Cardiac fibroblast (primary cell): ENCODE data around the gene NXN.
A peak's percentile ranks its signal among the peaks of the same experiment; 100 is the strongest.

Experiments used
- DNase-seq, 2 donors: peaks; one replicate each; pipeline versions ENCODE4 v3.0.0 to v3.0.0-alpha.2; 2010; ENCODE audit warnings: low read depth in 2 of 2
- H3K4me3 ChIP-seq, 2 donors: replicated peaks in 1 of 2; 1 replicate in 1 of 2; 2 replicates in 1 of 2; pipeline ENCODE4 v1.5.1; 2011; ENCODE audit warnings: low read depth in 2 of 2, low read length in 2 of 2, mild to moderate bottlenecking in 2 of 2, moderate library complexity in 1 of 2
- CTCF ChIP-seq: IDR thresholded peaks from one replicate; pipeline ENCODE4 v1.5.1; 2011; ENCODE audit warnings: low read depth, mild to moderate bottlenecking, low read length, inconsistent platforms

NXN gene

GRCh38 chr17:920190-920589, 59.4 kb downstream of the NXN start:
- H3K4me3 ChIP-seq = no peak overlapping the region
- DNase-seq = no peak
- no peak for TF ChIP-seq CTCF

- DNase-seq = no peak
- TF ChIP-seq CTCF = no peak
- no peak overlapping the region for H3K4me3 ChIP-seq
These were observed 61.4 kb downstream of the NXN start for GRCh38 chr17:917941-918740.

- no peak overlapping the region for H3K4me3 ChIP-seq
- no peak for DNase-seq
- TF ChIP-seq CTCF = no peak
These were observed 62.2 kb downstream of the NXN start for GRCh38 chr17:917391-917811.

GRCh38 chr17:916315-916714, 63.3 kb downstream of the NXN start:
- no peak for TF ChIP-seq CTCF
- no peak overlapping the region for H3K4me3 ChIP-seq
- no peak for DNase-seq

- no peak for TF ChIP-seq CTCF
- DNase-seq = peak; percentile 70 to 94
- H3K4me3 ChIP-seq = no peak overlapping the region
These were observed 63.9 kb downstream of the NXN start for GRCh38 chr17:915538-916201.

DNA sequence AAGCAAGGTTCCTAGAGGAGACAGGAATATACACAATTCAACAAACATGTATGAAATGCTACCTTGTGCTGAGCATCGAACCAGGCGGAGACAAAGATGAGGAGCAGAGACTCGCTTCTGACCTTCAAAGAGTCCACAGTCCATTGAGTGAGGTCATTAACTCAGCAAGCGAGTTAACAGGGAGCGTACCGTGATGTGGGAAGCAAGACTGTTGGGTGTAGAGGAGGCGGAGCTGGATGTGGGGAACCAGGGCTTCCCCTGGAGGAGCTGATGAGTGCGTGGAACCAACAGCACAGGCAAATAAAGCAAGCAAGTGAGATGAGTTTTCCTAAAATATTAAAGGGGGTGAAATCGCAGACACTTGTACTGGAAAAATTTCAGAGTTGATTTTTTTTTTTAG, 65.0 kb downstream of the NXN start:
- H3K4me3 ChIP-seq = no peak overlapping the region
- no peak for DNase-seq
- TF ChIP-seq CTCF = no peak
